C4-2B (cell line): ENCODE results near the gene PHKB.

Experiments
- ZFX ChIP-seq: fragments of 450-650 bp; IDR thresholded peaks from 2 replicates; pipeline ENCODE4 v1.6.1; 2017
- TF ChIP-seq, protein P1 (sequence below): fragments of 450-650 bp; conservative IDR thresholded peaks from 2 replicates; pipeline ENCODE4 v1.5.1; 2017; ENCODE audit warnings: mild to moderate bottlenecking

DNA sequence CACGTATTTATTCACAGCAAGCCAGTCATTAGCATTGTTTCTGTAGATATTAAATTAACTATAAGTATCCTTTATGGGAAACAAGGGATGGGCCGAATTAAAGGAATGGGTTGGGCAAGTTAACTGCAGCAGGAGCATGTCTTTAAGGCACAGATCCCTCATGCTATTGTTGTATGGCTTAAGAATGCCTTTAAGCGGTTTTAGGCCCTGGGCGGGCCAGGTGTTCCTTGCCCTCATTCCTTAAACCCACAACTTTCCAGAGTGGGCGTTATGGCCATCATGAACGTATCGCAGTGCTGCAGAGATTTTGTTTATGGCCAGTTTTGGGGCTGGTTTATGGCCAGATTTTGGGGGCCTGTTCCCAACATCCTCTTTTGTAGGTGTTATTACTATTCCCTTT is 9.1 kb downstream of the PHKB start:
- TF ChIP-seq, protein P1, sequence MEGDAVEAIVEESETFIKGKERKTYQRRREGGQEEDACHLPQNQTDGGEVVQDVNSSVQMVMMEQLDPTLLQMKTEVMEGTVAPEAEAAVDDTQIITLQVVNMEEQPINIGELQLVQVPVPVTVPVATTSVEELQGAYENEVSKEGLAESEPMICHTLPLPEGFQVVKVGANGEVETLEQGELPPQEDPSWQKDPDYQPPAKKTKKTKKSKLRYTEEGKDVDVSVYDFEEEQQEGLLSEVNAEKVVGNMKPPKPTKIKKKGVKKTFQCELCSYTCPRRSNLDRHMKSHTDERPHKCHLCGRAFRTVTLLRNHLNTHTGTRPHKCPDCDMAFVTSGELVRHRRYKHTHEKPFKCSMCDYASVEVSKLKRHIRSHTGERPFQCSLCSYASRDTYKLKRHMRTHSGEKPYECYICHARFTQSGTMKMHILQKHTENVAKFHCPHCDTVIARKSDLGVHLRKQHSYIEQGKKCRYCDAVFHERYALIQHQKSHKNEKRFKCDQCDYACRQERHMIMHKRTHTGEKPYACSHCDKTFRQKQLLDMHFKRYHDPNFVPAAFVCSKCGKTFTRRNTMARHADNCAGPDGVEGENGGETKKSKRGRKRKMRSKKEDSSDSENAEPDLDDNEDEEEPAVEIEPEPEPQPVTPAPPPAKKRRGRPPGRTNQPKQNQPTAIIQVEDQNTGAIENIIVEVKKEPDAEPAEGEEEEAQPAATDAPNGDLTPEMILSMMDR, result no peak
- no peak for TF ChIP-seq ZFX
